Lower lobe of right lung (tissue), 2 donors: ENCODE data around the gene SGMS1. TPM values are rescaled to one million over a fixed set of nuclear protein-coding genes. Genes with fewer than 3 reads are reported as not detected.

Experiments
- ATAC-seq, 2 donors: fragments of 200-7000 bp; cut with Tn5 transposase; one replicate each; pipeline ENCODE4 v1.9.1; 2020 to 2022; ENCODE audit warnings: mild to moderate bottlenecking in 2 of 2, moderate library complexity in 2 of 2
- DNase-seq: peaks from one replicate; pipeline ENCODE4 v3.0.0-alpha.2; 2020
- H3K27ac ChIP-seq: fragments of 200-600 bp; one replicate; pipeline ENCODE4 v1.8.0; 2022
- H3K27me3 ChIP-seq: fragments of 200-600 bp; one replicate; pipeline ENCODE4 v1.8.0; 2022; ENCODE audit warnings: low read depth
- H3K36me3 ChIP-seq: fragments of 200-600 bp; one replicate; pipeline ENCODE4 v1.8.0; 2022; ENCODE audit warnings: mild to moderate bottlenecking
- H3K4me1 ChIP-seq: fragments of 200-600 bp; one replicate; pipeline ENCODE4 v1.8.0; 2022
- H3K4me3 ChIP-seq: fragments of 200-600 bp; one replicate; pipeline ENCODE4 v1.8.0; 2022; ENCODE audit warnings: mild to moderate bottlenecking
- H3K9me3 ChIP-seq: fragments of 200-600 bp; one replicate; pipeline ENCODE4 v1.8.0; 2022
- intact Hi-C: fragments of 100-400 bp; cut with DNase I; formaldehyde crosslinking; loops from one replicate; pipeline ENCODE4 v1.11.0; 2022
- total RNA-seq: library from RNA; stranded (reverse); fragmentation: NEBNext Ultra II Directional; extraction: Animal tissue kit (Norgen Biotek cat#: 25700); gene quantifications from one replicate; pipeline ENCODE4 v1.2.1, GENCODE V29; 2021
- TF ChIP-seq, protein P1 (sequence below): fragments of 200-600 bp; IDR thresholded peaks from one replicate; pipeline ENCODE4 v1.8.0; 2022; ENCODE audit warnings: antibody characterized with exemption, mild to moderate bottlenecking
- donor health status: DM: no; HTN: yes; CAD: no; lungs with severe emphysema.

Gene SGMS1
- total RNA-seq, 1 donor from 2014 or later: 72.3 TPM

DNA sequence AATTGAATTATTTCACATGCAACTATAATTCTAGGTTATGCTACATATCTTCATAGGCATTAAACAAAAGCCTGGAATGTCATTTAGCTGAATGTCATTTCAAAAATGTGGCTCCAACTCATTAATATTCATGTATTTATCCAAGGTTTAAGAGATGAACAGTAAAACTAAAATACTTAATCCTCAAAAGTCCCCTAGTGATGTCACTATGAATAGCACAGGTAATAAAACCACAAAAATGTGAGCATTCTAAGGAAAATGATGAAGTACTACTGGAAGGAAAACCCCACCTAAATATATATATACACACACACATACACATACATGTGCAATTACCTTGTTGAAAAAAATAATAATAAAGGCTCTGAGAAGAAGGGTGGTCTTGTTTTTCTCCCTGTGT lies 218.0 kb downstream of the SGMS1 start:
- Histone ChIP-seq H3K36me3 (no peaks in the 10 kb centered on the region), H3K27ac (no peak overlapping the region), H3K27me3 (no peaks in the 10 kb centered on the region), H3K9me3 (peaks cover 5% of the 10 kb centered on the region), H3K4me1 (peaks cover 24% of the 10 kb centered on the region), H3K4me3 (no peak overlapping the region)
- intact Hi-C loops: no loop called here
- DNase-seq (no peak), ATAC-seq (no peak)
- TF ChIP-seq, protein P1, sequence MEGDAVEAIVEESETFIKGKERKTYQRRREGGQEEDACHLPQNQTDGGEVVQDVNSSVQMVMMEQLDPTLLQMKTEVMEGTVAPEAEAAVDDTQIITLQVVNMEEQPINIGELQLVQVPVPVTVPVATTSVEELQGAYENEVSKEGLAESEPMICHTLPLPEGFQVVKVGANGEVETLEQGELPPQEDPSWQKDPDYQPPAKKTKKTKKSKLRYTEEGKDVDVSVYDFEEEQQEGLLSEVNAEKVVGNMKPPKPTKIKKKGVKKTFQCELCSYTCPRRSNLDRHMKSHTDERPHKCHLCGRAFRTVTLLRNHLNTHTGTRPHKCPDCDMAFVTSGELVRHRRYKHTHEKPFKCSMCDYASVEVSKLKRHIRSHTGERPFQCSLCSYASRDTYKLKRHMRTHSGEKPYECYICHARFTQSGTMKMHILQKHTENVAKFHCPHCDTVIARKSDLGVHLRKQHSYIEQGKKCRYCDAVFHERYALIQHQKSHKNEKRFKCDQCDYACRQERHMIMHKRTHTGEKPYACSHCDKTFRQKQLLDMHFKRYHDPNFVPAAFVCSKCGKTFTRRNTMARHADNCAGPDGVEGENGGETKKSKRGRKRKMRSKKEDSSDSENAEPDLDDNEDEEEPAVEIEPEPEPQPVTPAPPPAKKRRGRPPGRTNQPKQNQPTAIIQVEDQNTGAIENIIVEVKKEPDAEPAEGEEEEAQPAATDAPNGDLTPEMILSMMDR: no peak

DNA sequence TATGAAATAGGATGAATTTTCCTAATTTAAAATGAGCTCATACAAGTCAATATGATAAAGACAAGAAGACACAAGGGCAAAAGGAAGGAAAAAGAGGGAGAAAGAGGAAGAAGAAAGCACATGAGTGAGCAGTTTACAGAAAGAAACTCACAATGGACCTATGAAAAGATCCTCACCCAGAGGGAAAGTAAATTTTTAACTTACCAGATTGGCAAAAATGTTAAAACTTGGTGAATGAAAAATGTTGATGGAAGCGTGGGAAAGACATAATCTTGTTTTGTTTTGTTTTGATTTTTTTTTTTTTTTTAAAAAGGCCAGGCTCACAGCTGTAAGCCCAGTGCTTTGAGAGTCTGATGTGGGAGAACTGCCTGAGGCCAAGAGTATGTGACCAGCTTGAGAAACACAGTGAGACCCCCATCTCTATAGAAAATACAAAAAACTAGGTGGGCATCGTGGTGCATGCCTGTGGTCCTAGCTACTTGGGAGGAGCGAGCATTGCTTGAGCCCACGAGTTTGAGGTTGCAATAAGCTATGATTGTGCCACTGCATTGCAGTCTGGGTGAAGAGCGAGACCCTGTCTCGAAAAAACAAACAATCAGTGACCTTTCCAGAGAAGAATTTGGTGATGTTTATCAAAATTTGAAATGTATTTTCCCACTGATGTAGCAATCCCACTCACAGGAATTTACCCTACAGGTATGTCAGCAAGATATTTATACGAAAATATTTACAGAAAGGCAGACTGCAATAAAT lies 219.6 kb downstream of the SGMS1 start:
- intact Hi-C loops: no loop called here
- no peak for DNase-seq
- Histone ChIP-seq H3K9me3 (peaks cover 5% of the 10 kb centered on the region), H3K27me3 (no peaks in the 10 kb centered on the region), H3K27ac (no peak overlapping the region), H3K4me1 (peaks cover 21% of the 10 kb centered on the region), H3K36me3 (no peaks in the 10 kb centered on the region), H3K4me3 (no peak overlapping the region)
- no peak for ATAC-seq
- TF ChIP-seq, protein P1: no peak

DNA sequence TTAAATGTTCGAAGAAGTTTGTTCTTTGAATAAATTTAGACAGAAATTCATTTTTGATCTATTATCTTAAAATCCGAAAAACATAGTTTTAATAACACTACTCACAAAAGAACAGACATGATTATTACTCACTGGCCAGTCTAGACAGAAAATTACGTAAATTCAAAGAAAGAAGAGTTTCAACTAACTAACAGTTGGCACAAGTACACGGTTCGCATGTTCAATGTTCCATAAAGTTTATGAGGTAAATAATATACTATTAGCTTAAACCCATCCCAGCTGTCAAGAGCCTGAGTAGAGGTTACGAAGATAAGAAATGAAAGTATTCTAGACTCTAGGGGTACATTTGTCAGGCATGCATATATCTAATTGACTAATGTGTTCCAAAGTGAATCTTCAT lies 220.7 kb downstream of the SGMS1 start:
- intact Hi-C loops: no loop called here
- no peak overlapping the region for H3K4me3 ChIP-seq
- H3K27ac ChIP-seq: no peak overlapping the region
- DNase-seq: no peak
- no peaks in the 10 kb centered on the region for H3K27me3 ChIP-seq
- H3K36me3 ChIP-seq: no peaks in the 10 kb centered on the region
- H3K4me1 ChIP-seq: peaks cover 29% of the 10 kb centered on the region
- TF ChIP-seq, protein P1: no peak
- H3K9me3 ChIP-seq: peaks cover 5% of the 10 kb centered on the region
- no peak for ATAC-seq

DNA sequence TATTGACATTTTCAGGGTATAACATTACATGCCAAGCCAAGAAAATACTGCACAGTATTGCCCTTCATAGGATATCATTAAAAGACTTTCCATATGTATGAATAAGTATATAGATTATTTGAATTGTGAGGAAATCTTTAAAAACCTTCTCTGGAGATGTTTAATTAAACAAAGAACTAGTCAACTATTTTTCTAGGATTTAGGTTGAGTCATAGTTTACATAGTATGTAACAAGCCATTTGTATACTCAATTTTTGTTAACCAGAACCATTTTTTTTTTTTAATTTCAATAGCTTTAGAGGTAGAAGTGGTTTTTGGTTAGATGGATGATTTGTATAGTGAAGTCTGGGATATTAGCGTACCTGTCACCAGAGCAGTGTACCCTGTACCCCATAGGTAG lies 221.3 kb downstream of the SGMS1 start:
- intact Hi-C loops: no loop called here
- Histone ChIP-seq H3K9me3 (peaks cover 5% of the 10 kb centered on the region), H3K4me3 (no peak overlapping the region), H3K27me3 (no peaks in the 10 kb centered on the region), H3K36me3 (no peaks in the 10 kb centered on the region), H3K27ac (no peak overlapping the region), H3K4me1 (peaks cover 33% of the 10 kb centered on the region)
- TF ChIP-seq, protein P1: no peak
- ATAC-seq: no peak
- no peak for DNase-seq

DNA sequence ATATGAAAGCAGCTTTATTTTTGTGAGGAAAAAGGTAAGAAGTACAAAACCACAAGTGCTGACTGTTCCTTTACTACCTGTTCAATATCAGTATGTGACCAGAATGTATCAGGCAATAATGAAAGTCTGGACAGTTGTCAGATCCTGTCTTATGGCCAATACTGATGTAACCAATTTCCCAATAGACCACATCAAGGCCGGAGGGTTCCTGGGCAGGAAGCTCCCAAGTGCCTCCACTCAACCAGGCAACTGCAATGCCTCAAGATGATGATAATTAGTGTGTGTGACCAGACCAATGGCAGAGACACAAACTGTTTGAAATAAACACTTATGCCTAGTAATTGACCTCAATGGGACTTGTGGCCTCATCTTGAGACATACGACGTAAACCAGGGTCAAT lies 223.1 kb downstream of the SGMS1 start:
- H3K27ac ChIP-seq: no peak overlapping the region
- no peak for DNase-seq
- H3K4me1 ChIP-seq: peaks cover 47% of the 10 kb centered on the region
- H3K4me3 ChIP-seq: no peak overlapping the region
- intact Hi-C loops: no loop called here
- no peaks in the 10 kb centered on the region for H3K9me3 ChIP-seq
- TF ChIP-seq, protein P1: no peak
- H3K27me3 ChIP-seq: no peaks in the 10 kb centered on the region
- ATAC-seq: peak; percentile 67 to 74
- no peaks in the 10 kb centered on the region for H3K36me3 ChIP-seq
